Endothelial cell of umbilical vein (primary cell): ENCODE data around the gene RMND1. TPM values are rescaled to one million over a fixed set of nuclear protein-coding genes. Genes with fewer than 3 reads are reported as not detected.

ENCODE experiments used
- BruUV-seq: library from RNA; stranded (reverse); fragments of 400-500 nt; replicated peaks from 2 replicates; lab custom pipeline; 2021; lab: Mats Ljungman, UMichigan
- CTCF ChIA-PET: fragments of 300-600, 350-600 bp; sonication (Branson Sonifier 250); formaldehyde crosslinking; loops from one replicate; lab custom pipeline; 2021; ENCODE audit warnings: antibody characterized with exemption, inconsistent platforms; lab: Charles Lee
- POLR2A ChIA-PET: fragments of 300-600, 350-600 bp; sonication (Branson Sonifier 250); formaldehyde crosslinking; loops from one replicate; lab custom pipeline; 2021; ENCODE audit warnings: antibody characterized with exemption, inconsistent platforms; lab: Charles Lee
- DNase-seq: peaks from one replicate; pipeline ENCODE4 v3.0.0-alpha.2; 2011; ENCODE audit warnings: low read depth, low spot score
- FAIRE-seq: peaks from 2 replicates; lab custom pipeline; 2011; peaks lifted over from hg19 to GRCh38; lab: Jason Lieb, UNC
- H2AFZ ChIP-seq: 2 replicates; pipeline ENCODE4 v1.6.0; 2012; ENCODE audit warnings: low read depth, low read length, control low read depth, inconsistent platforms
- H3K27ac ChIP-seq: 2 replicates; pipeline ENCODE4 v1.5.1; 2011; ENCODE audit warnings: low read depth, mild to moderate bottlenecking, control low read depth, low read length, moderate library complexity; ENCODE audit not compliant: insufficient read depth
- H3K27me3 ChIP-seq, 2 experiments: 2 replicates each; pipeline versions ENCODE4 v1.6.0 to v1.6.1; 2011; ENCODE audit warnings: low read length in 2 of 2, mixed read lengths in 1 of 2; ENCODE audit not compliant: control insufficient read depth in 2 of 2, insufficient read depth in 2 of 2
- H3K36me3 ChIP-seq, 2 experiments: 2 replicates in 1 of 2; 3 replicates in 1 of 2; pipeline ENCODE4 v1.5.1; 2011; ENCODE audit warnings: low read length in 2 of 2, mild to moderate bottlenecking in 1 of 2, moderate library complexity in 1 of 2; ENCODE audit not compliant: control insufficient read depth in 2 of 2, insufficient read depth in 2 of 2; ENCODE audit errors: extremely low read depth in 1 of 2
- H3K4me1 ChIP-seq: 3 replicates; pipeline ENCODE4 v1.5.1; 2011; ENCODE audit warnings: mild to moderate bottlenecking, low read length; ENCODE audit not compliant: control insufficient read depth, insufficient read depth; ENCODE audit errors: extremely low read depth
- H3K4me2 ChIP-seq: 2 replicates; pipeline ENCODE4 v1.6.1; 2011; ENCODE audit warnings: low read length, control low read depth, mixed read lengths; ENCODE audit not compliant: insufficient read depth
- H3K4me3 ChIP-seq, 3 experiments: fragments of 200-600 bp in 1 of 3; sonication (generic), shearing (Covaris generic) in 1 of 3; replicated peaks in 1 of 3; 2 replicates each; pipeline ENCODE4 v1.5.1; 2011 to 2016; ENCODE audit warnings: control low read depth in 3 of 3, low read length in 3 of 3, mild to moderate bottlenecking in 2 of 3, inconsistent platforms in 1 of 3, low read depth in 1 of 3, moderate library complexity in 1 of 3; ENCODE audit not compliant: insufficient read depth in 1 of 3
- H3K79me2 ChIP-seq: 2 replicates; pipeline ENCODE4 v1.6.0; 2012; ENCODE audit warnings: low read length, inconsistent platforms; ENCODE audit not compliant: control insufficient read depth, insufficient read depth
- H3K9ac ChIP-seq: replicated peaks from 2 replicates; pipeline ENCODE3; 2011; ENCODE audit warnings: low read length, control low read depth; ENCODE audit not compliant: insufficient read depth; ENCODE audit errors: extremely low read depth
- H3K9me1 ChIP-seq: replicated peaks from 3 replicates; pipeline ENCODE4 v1.6.0; 2011; ENCODE audit warnings: mild to moderate bottlenecking, low read length; ENCODE audit not compliant: control insufficient read depth, insufficient read depth; ENCODE audit errors: extremely low read depth
- H3K9me3 ChIP-seq: replicated peaks from 2 replicates; pipeline ENCODE4 v1.5.1; 2012; ENCODE audit warnings: low read length, inconsistent platforms; ENCODE audit not compliant: control insufficient read depth, insufficient read depth
- H4K20me1 ChIP-seq: replicated peaks from 2 replicates; pipeline ENCODE3; 2011; ENCODE audit warnings: mild to moderate bottlenecking, low read length; ENCODE audit not compliant: control insufficient read depth, insufficient read depth; ENCODE audit errors: extremely low read depth
- EZH2 ChIP-seq: IDR thresholded peaks from 2 replicates; pipeline ENCODE4 v1.6.1; 2012; ENCODE audit warnings: borderline replicate concordance, low read depth, mild to moderate bottlenecking, moderate library complexity, low read length, inconsistent platforms; ENCODE audit not compliant: severe bottlenecking
- FOS ChIP-seq: IDR thresholded peaks from 2 replicates; pipeline ENCODE4 v1.6.1; 2011; ENCODE audit warnings: mild to moderate bottlenecking, low read length, moderate library complexity, borderline replicate concordance; ENCODE audit not compliant: insufficient read depth
- GATA2 ChIP-seq: IDR thresholded peaks from 2 replicates; pipeline ENCODE4 v1.7.0; 2011; ENCODE audit warnings: low read depth, mild to moderate bottlenecking, moderate library complexity, mixed read lengths, low read length; ENCODE audit not compliant: insufficient read length, insufficient read depth
- JUN ChIP-seq: IDR thresholded peaks from 2 replicates; pipeline ENCODE4 v1.6.1; 2011; ENCODE audit warnings: borderline replicate concordance, low read depth; ENCODE audit not compliant: insufficient read length, insufficient read depth
- MYC ChIP-seq: IDR thresholded peaks from one replicate; pipeline ENCODE4 v1.6.1; 2011; ENCODE audit warnings: mild to moderate bottlenecking, low read depth, low read length
- POLR2A ChIP-seq: IDR thresholded peaks from 2 replicates; pipeline ENCODE4 v1.6.1; 2012; ENCODE audit warnings: low read depth, mild to moderate bottlenecking, control low read depth, low read length
- POLR2AphosphoS5 ChIP-seq: IDR thresholded peaks from 2 replicates; pipeline ENCODE4 v1.6.1; 2012; ENCODE audit warnings: low read depth, mild to moderate bottlenecking, control low read depth, low read length, moderate library complexity; ENCODE audit not compliant: insufficient read depth
- dilution Hi-C: fragments of 300-500 bp; cut with MboI; formaldehyde crosslinking; loops from one replicate; pipeline ENCODE4 v1.15.0; 2019; ENCODE audit warnings: low sequenced_read_pairs; ENCODE audit not compliant: extremely low pct_ligation_motif_present
- intact Hi-C: fragments of 100-400 bp; cut with micrococcal nuclease; formaldehyde crosslinking; loops from one replicate; pipeline ENCODE4 v1.10.0; 2022
- polyA plus RNA-seq, 4 experiments: library from polyadenylated mRNA; depleted of rRNA in 3 of 4; stranded (reverse) in 3 of 4; unstranded in 1 of 4; fragments of >200 nt; gene quantifications; 2 replicates each; pipeline versions ENCODE4 v1.2.1 to v1.2.3, GENCODE V29; 2011 to 2012; ENCODE audit warnings: missing spikeins in 1 of 4
- total RNA-seq: library from RNA; stranded (reverse); gene quantifications from 2 replicates; pipeline ENCODE4 v1.2.3, GENCODE V29; 2021
- TF ChIP-seq, protein P1 (sequence below), 2 donors: IDR thresholded peaks; 1 replicate in 1 of 2; 2 replicates in 1 of 2; pipeline ENCODE4 v1.5.1; 2011; ENCODE audit warnings: low read length in 2 of 2, mild to moderate bottlenecking in 2 of 2, moderate library complexity in 2 of 2, control low read depth in 1 of 2, inconsistent platforms in 1 of 2, low read depth in 1 of 2; ENCODE audit not compliant: insufficient read depth in 1 of 2; ENCODE audit errors: extremely low read depth in 1 of 2
- TF ChIP-seq, protein P2 (sequence below): IDR thresholded peaks from 2 replicates; pipeline ENCODE4 v1.6.1; 2011; ENCODE audit not compliant: insufficient read depth, insufficient read length

The RMND1 gene
- total and polyA plus RNA-seq, 2 donors (not counting 3 experiments of a cell fraction or from before 2014, with no cell fraction given), result 6.3 to 21.4 TPM

DNA sequence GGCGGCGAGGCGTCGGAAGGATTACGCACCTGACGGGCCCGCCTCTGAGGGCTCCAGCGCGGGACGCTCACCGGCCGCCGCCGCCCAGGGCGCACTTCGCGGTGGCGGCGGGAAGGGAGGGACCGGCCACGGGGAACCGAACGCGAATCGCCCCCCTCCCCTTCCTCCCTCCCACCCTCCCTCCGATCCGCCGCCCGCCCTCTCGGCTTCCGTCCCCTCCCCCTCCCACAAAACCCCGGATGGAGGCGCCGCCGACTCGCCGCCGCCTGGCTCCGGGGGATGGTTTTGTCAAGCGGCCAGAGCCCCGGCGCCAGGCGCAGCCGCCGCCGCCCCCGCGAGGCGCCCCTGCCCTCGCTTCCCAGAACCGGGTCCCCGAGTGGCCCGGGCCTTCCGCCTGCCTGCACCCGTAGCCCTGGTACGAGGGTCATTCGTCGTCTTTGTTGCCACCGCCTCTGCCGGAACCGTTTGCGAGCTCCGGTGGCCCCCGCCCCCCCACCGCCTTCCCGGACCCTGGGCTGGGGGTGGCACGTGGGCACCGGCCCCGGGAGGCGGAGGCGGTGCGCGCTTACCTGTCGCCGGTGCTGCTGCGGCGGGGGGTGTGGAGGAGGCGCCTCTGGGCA, 61.0 kb downstream of the RMND1 start:
- Histone ChIP-seq H3K4me3 (peak overlapping the region; percentile 60 to 93 (median 85)), H4K20me1 (peaks cover 13% of the 10 kb centered on the region), H3K27me3 (no peaks in the 10 kb centered on the region), H3K9ac (peak overlapping the region; percentile 99), H3K9me3 (no peaks in the 10 kb centered on the region), H3K36me3 (no peaks in the 10 kb centered on the region), H3K4me1 (peaks cover 29% of the 10 kb centered on the region), H2AFZ (no peak overlapping the region), H3K4me2 (peak overlapping the region; percentile 34), H3K9me1 (no peaks in the 10 kb centered on the region), H3K27ac (peak overlapping the region; percentile 94), H3K79me2 (peaks cover 71% of the 10 kb centered on the region)
- DNase-seq, result peak; percentile 62
- intact Hi-C loops (loop anchor here (1.0 to 5.0 kb wide), 6 partner anchors 17 to 534 kb away; partner anchors contain the start of gene RMND1), dilution Hi-C loops (no loop called here)
- ChIA-PET CTCF (interaction anchor here (0.9 to 1.8 kb wide), 2 partner anchors 15 kb away, joined by 4 to 7 read pairs; no protein-coding TSS in a partner anchor), POLR2A (interaction anchor here (0.6 to 2.0 kb wide), 5 partner anchors 16 to 735 kb away, joined by 3 to 14 read pairs (median 4); partner anchors contain the start of gene MTHFD1L)
- peak; percentile 80 for TF ChIP-seq POLR2A
- no peak for TF ChIP-seq EZH2
- peak; percentile 76 for TF ChIP-seq POLR2AphosphoS5
- FAIRE-seq, result no peak
- BruUV-seq, result no TSS peak

DNA sequence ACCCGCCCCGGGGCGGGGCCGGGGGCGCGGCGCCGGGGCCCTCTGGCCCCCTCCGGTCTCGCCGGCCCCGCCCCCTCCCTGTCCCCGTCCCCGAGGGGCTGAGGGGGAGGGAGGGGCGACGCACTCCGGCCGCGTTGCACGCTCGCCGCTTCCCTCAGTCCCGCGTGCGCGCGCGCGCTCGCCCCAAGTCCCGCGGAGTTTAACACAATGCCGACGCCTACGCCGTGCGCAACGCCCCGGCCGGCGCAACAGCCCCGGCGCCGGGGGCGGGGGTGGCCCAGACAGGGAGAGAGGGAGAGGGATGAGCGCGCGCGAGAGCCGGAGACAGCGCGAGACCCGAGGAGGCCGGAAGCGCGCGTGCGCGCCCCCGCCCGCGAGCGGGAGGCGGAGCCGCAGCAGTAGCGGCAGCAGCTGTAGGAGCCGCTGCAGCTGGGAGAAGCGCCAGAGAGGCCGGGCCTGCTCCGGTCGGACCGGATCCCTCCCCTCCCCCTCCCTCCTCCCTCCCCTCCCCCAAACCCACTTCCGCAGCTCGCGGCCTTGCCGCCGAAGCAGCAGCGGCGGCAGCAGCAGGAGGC, 61.6 kb downstream of the RMND1 start:
- H3K27ac ChIP-seq, result peak overlapping the region; percentile 94
- peaks cover 29% of the 10 kb centered on the region for H3K4me1 ChIP-seq
- BruUV-seq, result no TSS peak
- H3K36me3 ChIP-seq, result no peaks in the 10 kb centered on the region
- H3K9me3 ChIP-seq, result no peaks in the 10 kb centered on the region
- H3K9ac ChIP-seq, result peak overlapping the region; percentile 99
- peak overlapping the region; percentile 17 to 93 (median 86) for H3K4me3 ChIP-seq
- CTCF ChIA-PET, result interaction anchor here (0.7 to 1.8 kb wide), 6 partner anchors 14 to 573 kb away, joined by 3 to 7 read pairs (median 4); no protein-coding TSS in a partner anchor
- H2AFZ ChIP-seq, result no peak overlapping the region
- POLR2A ChIA-PET, result interaction anchor here (0.9 to 2.0 kb wide), 7 partner anchors 12 to 735 kb away, joined by 3 to 14 read pairs (median 3); partner anchors contain the start of gene MTHFD1L
- TF ChIP-seq, protein P1, sequence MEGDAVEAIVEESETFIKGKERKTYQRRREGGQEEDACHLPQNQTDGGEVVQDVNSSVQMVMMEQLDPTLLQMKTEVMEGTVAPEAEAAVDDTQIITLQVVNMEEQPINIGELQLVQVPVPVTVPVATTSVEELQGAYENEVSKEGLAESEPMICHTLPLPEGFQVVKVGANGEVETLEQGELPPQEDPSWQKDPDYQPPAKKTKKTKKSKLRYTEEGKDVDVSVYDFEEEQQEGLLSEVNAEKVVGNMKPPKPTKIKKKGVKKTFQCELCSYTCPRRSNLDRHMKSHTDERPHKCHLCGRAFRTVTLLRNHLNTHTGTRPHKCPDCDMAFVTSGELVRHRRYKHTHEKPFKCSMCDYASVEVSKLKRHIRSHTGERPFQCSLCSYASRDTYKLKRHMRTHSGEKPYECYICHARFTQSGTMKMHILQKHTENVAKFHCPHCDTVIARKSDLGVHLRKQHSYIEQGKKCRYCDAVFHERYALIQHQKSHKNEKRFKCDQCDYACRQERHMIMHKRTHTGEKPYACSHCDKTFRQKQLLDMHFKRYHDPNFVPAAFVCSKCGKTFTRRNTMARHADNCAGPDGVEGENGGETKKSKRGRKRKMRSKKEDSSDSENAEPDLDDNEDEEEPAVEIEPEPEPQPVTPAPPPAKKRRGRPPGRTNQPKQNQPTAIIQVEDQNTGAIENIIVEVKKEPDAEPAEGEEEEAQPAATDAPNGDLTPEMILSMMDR (IDR thresholded peaks at IDR 0.05; ENCODE audit: extremely low read depth in 1 of 2, insufficient read depth in 1 of 2, low read depth in 1 of 2, low read length in 2 of 2), result peak in 1 of 2 donors; percentile 4
- TF ChIP-seq GATA2 (no peak), JUN (no peak), POLR2A (no peak), POLR2AphosphoS5 (no peak), FOS (no peak), EZH2 (no peak), MYC (no peak)
- TF ChIP-seq, protein P2, sequence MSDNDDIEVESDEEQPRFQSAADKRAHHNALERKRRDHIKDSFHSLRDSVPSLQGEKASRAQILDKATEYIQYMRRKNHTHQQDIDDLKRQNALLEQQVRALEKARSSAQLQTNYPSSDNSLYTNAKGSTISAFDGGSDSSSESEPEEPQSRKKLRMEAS, result peak; percentile 19
- peaks cover 11% of the 10 kb centered on the region for H4K20me1 ChIP-seq
- no peaks in the 10 kb centered on the region for H3K9me1 ChIP-seq
- no peaks in the 10 kb centered on the region for H3K27me3 ChIP-seq
- H3K4me2 ChIP-seq, result no peak overlapping the region
- dilution Hi-C loops (no loop called here), intact Hi-C loops (loop anchor here (1.0 to 5.0 kb wide), 6 partner anchors 16 to 533 kb away; partner anchors contain the start of gene RMND1)
- FAIRE-seq (peak; percentile 62), DNase-seq (peak; percentile 99)
- peaks cover 68% of the 10 kb centered on the region for H3K79me2 ChIP-seq
